ENCODE measurements around the gene ITPKB.
"Not testable (repeated sequence)": the region's sequence is repeated elsewhere in the genome, so short reads cannot be mapped to it uniquely, and the experiment has no call there.

Gene ITPKB

GRCh38 chr1:226754793-226755533 is 15.9 kb upstream of the ITPKB start:
- DNase-seq (ENCODE audit: low spot score), result no peak

GRCh38 chr1:226754097-226754496 is 15.0 kb upstream of the ITPKB start:
- DNase-seq (ENCODE audit: low spot score), result no peak

GRCh38 chr1:226751703-226752102 is 12.6 kb upstream of the ITPKB start:
- no peak for DNase-seq (ENCODE audit: low spot score)

GRCh38 chr1:226751214-226751613 is 12.1 kb upstream of the ITPKB start:
- no peak for DNase-seq (ENCODE audit: low spot score)

GRCh38 chr1:226749467-226749866 is 10.4 kb upstream of the ITPKB start:
- no peak for DNase-seq (ENCODE audit: low spot score)

GRCh38 chr1:226748306-226748705 is 9.2 kb upstream of the ITPKB start:
- DNase-seq (ENCODE audit: low spot score), result no peak

- DNase-seq (ENCODE audit: low spot score), result not testable (repeated sequence)
Measured at GRCh38 chr1:226747519-226748263, 8.6 kb upstream of the ITPKB start.

GRCh38 chr1:226743259-226743658 is 4.2 kb upstream of the ITPKB start:
- DNase-seq (ENCODE audit: low spot score), result no peak

GRCh38 chr1:226741009-226741408 is 1.9 kb upstream of the ITPKB start:
- DNase-seq (ENCODE audit: low spot score), result no peak

- DNase-seq (ENCODE audit: low spot score), result no peak
Measured at GRCh38 chr1:226739696-226740065, 599 bp upstream of the ITPKB start.

GRCh38 chr1:226738421-226738994 is 574 bp downstream of the ITPKB start:
- no peak for DNase-seq (ENCODE audit: low spot score)

GRCh38 chr1:226737819-226738420 is 1.2 kb downstream of the ITPKB start:
- DNase-seq (ENCODE audit: low spot score), result no peak

- DNase-seq (ENCODE audit: low spot score), result no peak
Measured at GRCh38 chr1:226736908-226737818, 1.9 kb downstream of the ITPKB start.

- DNase-seq (ENCODE audit: low spot score), result no peak
Measured at GRCh38 chr1:226736001-226736907, 2.8 kb downstream of the ITPKB start.

- no peak for DNase-seq (ENCODE audit: low spot score)
Measured at GRCh38 chr1:226735576-226735975, 3.5 kb downstream of the ITPKB start.

- no peak for DNase-seq (ENCODE audit: low spot score)
Measured at GRCh38 chr1:226734611-226735153, 4.4 kb downstream of the ITPKB start.

- no peak for DNase-seq (ENCODE audit: low spot score)
Measured at GRCh38 chr1:226733876-226734275, 5.2 kb downstream of the ITPKB start.

GRCh38 chr1:226733304-226733703 is 5.8 kb downstream of the ITPKB start:
- no peak for DNase-seq (ENCODE audit: low spot score)

GRCh38 chr1:226732856-226733291 is 6.2 kb downstream of the ITPKB start:
- DNase-seq (ENCODE audit: low spot score), result no peak

- no peak for DNase-seq (ENCODE audit: low spot score)
Measured at GRCh38 chr1:226731257-226731893, 7.7 kb downstream of the ITPKB start.

Measured in kidney capillary endothelial cell (primary cell).